K562 (cell line): ENCODE results near the gene SLC4A2. TPM values are rescaled to one million over a fixed set of nuclear protein-coding genes. Genes with fewer than 3 reads are reported as not detected.

Experiments used
- CSDE1 ChIP-seq, 2 experiments: fragments of 450-650 bp; IDR thresholded peaks; 2 replicates each; pipeline ENCODE4 v1.6.1; 2016; ENCODE audit warnings: mild to moderate bottlenecking in 1 of 2
- CXXC5 ChIP-seq: fragments of 250-450 bp; sonication (Bioruptor Pico); IDR thresholded peaks from 2 replicates; pipeline ENCODE4 v1.8.0; 2022; ENCODE audit warnings: inconsistent platforms, mild to moderate bottlenecking, moderate library complexity
- FOXO4 ChIP-seq: fragments of 450-650 bp; formaldehyde crosslinking; IDR thresholded peaks from 2 replicates; pipeline ENCODE4 v1.4.0; 2020; ENCODE audit warnings: mild to moderate bottlenecking, moderate library complexity
- MAFG ChIP-seq: fragments of 450-650 bp; conservative IDR thresholded peaks from 2 replicates; pipeline ENCODE4 v1.6.1; 2016; ENCODE audit warnings: missing genetic modification characterization, missing compliant biosample characterization
- RAD21 ChIP-seq, 2 experiments: fragments of 250-450 bp in 1 of 2; fragments of 450-650 bp in 1 of 2; sonication (Bioruptor Pico) in 1 of 2; formaldehyde crosslinking in 1 of 2; IDR thresholded peaks in 1 of 2; conservative IDR thresholded peaks in 1 of 2; 2 replicates each; pipeline versions ENCODE4 v1.4.0 to v1.8.0; 2020 to 2022; ENCODE audit warnings: mild to moderate bottlenecking in 2 of 2, moderate library complexity in 1 of 2
- RERE ChIP-seq: sonication (generic); formaldehyde crosslinking; IDR thresholded peaks from 2 replicates; pipeline ENCODE4 v1.8.0; 2023; ENCODE audit warnings: missing genetic modification reagents, mild to moderate bottlenecking, borderline replicate concordance
- SIN3A ChIP-seq, 2 experiments: fragments of 150-350 bp in 1 of 2; IDR thresholded peaks; 2 replicates each; pipeline ENCODE4 v1.6.1; 2011 to 2016; ENCODE audit warnings: borderline replicate concordance in 2 of 2, low read depth in 2 of 2, low read length in 2 of 2, mild to moderate bottlenecking in 2 of 2, moderate library complexity in 2 of 2; ENCODE audit not compliant: control insufficient read depth in 1 of 2
- TRIM28 ChIP-seq: fragments of 450-650 bp; IDR thresholded peaks from 2 replicates; pipeline ENCODE4 v1.6.1; 2017
- ZFP30 ChIP-seq: fragments of 250-450 bp; sonication (Bioruptor Pico); IDR thresholded peaks from 2 replicates; pipeline ENCODE4 v1.8.0; 2022; ENCODE audit warnings: moderate library complexity, mild to moderate bottlenecking, inconsistent platforms, borderline replicate concordance
- ZNF197 ChIP-seq: fragments of 200-800 bp; sonication (Bioruptor generic); IDR thresholded peaks from 2 replicates; pipeline ENCODE4 v1.6.1; 2016; ENCODE audit warnings: low read depth, missing genetic modification characterization, missing compliant biosample characterization
- ZNF316 ChIP-seq: fragments of 450-650 bp; IDR thresholded peaks from 2 replicates; pipeline ENCODE4 v1.6.1; 2016
- polyA plus RNA-seq, 8 experiments: library from polyadenylated mRNA; depleted of rRNA in 4 of 8; stranded (reverse) in 5 of 8; unstranded in 3 of 8; fragments of >200 nt; fragmentation: Nextera tagmentation in 2 of 8; fragmentation: Illumina TruSeq in 1 of 8; extraction: Ambion mirVana in 2 of 8; extraction: Trizol in 1 of 8; gene quantifications; 2 replicates each; pipeline versions ENCODE4 v1.2.1 to v1.2.3, GENCODE V29; 2011 to 2014; ENCODE audit warnings: inconsistent platforms in 1 of 8, missing spikeins in 1 of 8
- total RNA-seq, 7 experiments: library from RNA; depleted of rRNA in 6 of 7; stranded (reverse); fragments of >200 nt in 6 of 7; fragmentation: Illumina TruSeq in 2 of 7; extraction: Trizol in 2 of 7; gene quantifications; 2 replicates each; pipeline versions ENCODE4 v1.2.1 to v1.2.3, GENCODE V29; 2011 to 2021; ENCODE audit warnings: low replicate concordance in 1 of 7
- TF ChIP-seq, protein P1 (sequence below): fragments of 450-650 bp; formaldehyde crosslinking; conservative IDR thresholded peaks from 2 replicates; pipeline ENCODE4 v1.4.0; 2022; ENCODE audit warnings: mild to moderate bottlenecking, missing genetic modification characterization
- TF ChIP-seq, protein P2 (sequence below): IDR thresholded peaks from 3 replicates; pipeline ENCODE4 v1.6.1; 2011; ENCODE audit warnings: borderline replicate concordance, mild to moderate bottlenecking; ENCODE audit not compliant: insufficient read length, insufficient read depth
- TF ChIP-seq, protein P3 (sequence below), 2 experiments: IDR thresholded peaks; 2 replicates each; pipeline ENCODE4 v1.6.1; 2011; ENCODE audit warnings: borderline replicate concordance in 1 of 2, control low read depth in 1 of 2, low read depth in 1 of 2, low read length in 1 of 2, mild to moderate bottlenecking in 1 of 2, mixed read lengths in 1 of 2, moderate library complexity in 1 of 2; ENCODE audit not compliant: insufficient read depth in 1 of 2, insufficient read length in 1 of 2, poor library complexity in 1 of 2, severe bottlenecking in 1 of 2; ENCODE audit errors: extremely low read depth in 1 of 2

The SLC4A2 gene
- total and polyA plus RNA-seq, 9 of the 15 experiments (the other 6 are each of a cell fraction or from before 2014, with no cell fraction given) = 11.4 to 375 (median 130) TPM

- TF ChIP-seq RERE (CRISPR knock-in tag) (no peak), ZFP30 (no peak), FOXO4 (CRISPR knock-in tag) (no peak), MAFG (tag) (no peak), RAD21 (CRISPR knock-in tag; conservative IDR thresholded peaks at IDR 0.05 in 1 of 2, IDR thresholded peaks at IDR 0.05 in 1 of 2) (no peak), CXXC5 (CRISPR knock-in tag) (no peak), CSDE1 (IDR thresholded peaks at IDR 0.05) (0 out of 4 replicates have a peak, but pooled peaks of 1 of the 2 experiments have one; percentile 70), TRIM28 (no peak), ZNF316 (no peak; the same call in 1 of the 2 replicates), SIN3A (IDR thresholded peaks at IDR 0.05; ENCODE audit: borderline replicate concordance in 2 of 2, control insufficient read depth in 1 of 2, low read depth in 2 of 2, low read length in 2 of 2) (no peak), ZNF197 (CRISPR knock-in tag) (no peak)
- TF ChIP-seq, protein P1, sequence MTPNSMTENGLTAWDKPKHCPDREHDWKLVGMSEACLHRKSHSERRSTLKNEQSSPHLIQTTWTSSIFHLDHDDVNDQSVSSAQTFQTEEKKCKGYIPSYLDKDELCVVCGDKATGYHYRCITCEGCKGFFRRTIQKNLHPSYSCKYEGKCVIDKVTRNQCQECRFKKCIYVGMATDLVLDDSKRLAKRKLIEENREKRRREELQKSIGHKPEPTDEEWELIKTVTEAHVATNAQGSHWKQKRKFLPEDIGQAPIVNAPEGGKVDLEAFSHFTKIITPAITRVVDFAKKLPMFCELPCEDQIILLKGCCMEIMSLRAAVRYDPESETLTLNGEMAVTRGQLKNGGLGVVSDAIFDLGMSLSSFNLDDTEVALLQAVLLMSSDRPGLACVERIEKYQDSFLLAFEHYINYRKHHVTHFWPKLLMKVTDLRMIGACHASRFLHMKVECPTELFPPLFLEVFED (CRISPR knock-in tag) = peak; percentile 54; the same call in 1 of the 2 replicates
- TF ChIP-seq, protein P2, sequence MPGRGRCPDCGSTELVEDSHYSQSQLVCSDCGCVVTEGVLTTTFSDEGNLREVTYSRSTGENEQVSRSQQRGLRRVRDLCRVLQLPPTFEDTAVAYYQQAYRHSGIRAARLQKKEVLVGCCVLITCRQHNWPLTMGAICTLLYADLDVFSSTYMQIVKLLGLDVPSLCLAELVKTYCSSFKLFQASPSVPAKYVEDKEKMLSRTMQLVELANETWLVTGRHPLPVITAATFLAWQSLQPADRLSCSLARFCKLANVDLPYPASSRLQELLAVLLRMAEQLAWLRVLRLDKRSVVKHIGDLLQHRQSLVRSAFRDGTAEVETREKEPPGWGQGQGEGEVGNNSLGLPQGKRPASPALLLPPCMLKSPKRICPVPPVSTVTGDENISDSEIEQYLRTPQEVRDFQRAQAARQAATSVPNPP = no peak
- TF ChIP-seq, protein P3, sequence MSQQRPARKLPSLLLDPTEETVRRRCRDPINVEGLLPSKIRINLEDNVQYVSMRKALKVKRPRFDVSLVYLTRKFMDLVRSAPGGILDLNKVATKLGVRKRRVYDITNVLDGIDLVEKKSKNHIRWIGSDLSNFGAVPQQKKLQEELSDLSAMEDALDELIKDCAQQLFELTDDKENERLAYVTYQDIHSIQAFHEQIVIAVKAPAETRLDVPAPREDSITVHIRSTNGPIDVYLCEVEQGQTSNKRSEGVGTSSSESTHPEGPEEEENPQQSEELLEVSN (IDR thresholded peaks at IDR 0.05; ENCODE audit: borderline replicate concordance in 1 of 2, extremely low read depth in 1 of 2, insufficient read depth in 1 of 2, insufficient read length in 1 of 2, low read depth in 1 of 2, low read length in 1 of 2, poor library complexity in 1 of 2, severe bottlenecking in 1 of 2) = peak; percentile 46 to 79
These were observed 23.0 kb downstream of the SLC4A2 start (continued) for GRCh38 chr7:151082141-151083070.
